Psoas muscle (tissue), 8 donors: ENCODE data around the gene HVCN1. TPM values are rescaled to one million over a fixed set of nuclear protein-coding genes. Genes with fewer than 3 reads are reported as not detected.
A peak's percentile ranks its signal among the peaks of the same experiment; 100 is the strongest.
"Not testable (repeated sequence)": the region's sequence is repeated elsewhere in the genome, so short reads cannot be mapped to it uniquely, and the experiment has no call there.

Experiments used
- ATAC-seq, 4 donors: fragments of 200-7000 bp; cut with Tn5 transposase; one replicate each; pipeline ENCODE4 v1.9.1; 2020; ENCODE audit warnings: moderate library complexity in 3 of 4, mild to moderate bottlenecking in 2 of 4
- DNase-seq, 2 donors: peaks; one replicate each; pipeline ENCODE4 v3.0.0-alpha.2; 2020
- H3K27ac ChIP-seq: fragments of 200-600 bp; one replicate; pipeline ENCODE4 v1.8.0; 2022
- H3K27me3 ChIP-seq, 3 donors: fragments of 200-600 bp in 1 of 3; one replicate each; pipeline versions ENCODE4 v1.6.1 to v1.8.0; 2013 to 2022; ENCODE audit warnings: low read length in 2 of 3, mild to moderate bottlenecking in 2 of 3, moderate library complexity in 1 of 3; ENCODE audit not compliant: insufficient read depth in 3 of 3
- H3K36me3 ChIP-seq, 2 donors: fragments of 200-600 bp in 1 of 2; one replicate each; pipeline versions ENCODE4 v1.6.1 to v1.8.0; 2013 to 2022; ENCODE audit warnings: low read depth in 1 of 2, mild to moderate bottlenecking in 1 of 2, moderate library complexity in 1 of 2; ENCODE audit not compliant: insufficient read depth in 1 of 2
- H3K4me1 ChIP-seq: fragments of 200-600 bp; one replicate; pipeline ENCODE4 v1.8.0; 2022
- H3K4me3 ChIP-seq: fragments of 200-600 bp; one replicate; pipeline ENCODE4 v1.8.0; 2022; ENCODE audit warnings: mild to moderate bottlenecking
- H3K9me3 ChIP-seq: fragments of 200-600 bp; one replicate; pipeline ENCODE4 v1.8.0; 2022
- WGBS, 3 donors: extraction: QIAGEN DNeasy Blood & Tissue Kit; methylation state at CpG; one replicate each; pipeline versions ENCODE4 v1.1.6 to v1.1.7; 2013; 5-methylcytosine and 5-hydroxymethylcytosine counted together
- intact Hi-C, 2 donors: fragments of 100-400 bp; cut with DNase I; formaldehyde crosslinking; loops; one replicate each; pipeline versions ENCODE4 v1.11.0 to v1.14.2; 2022
- long read RNA-seq, 2 donors: library from polyadenylated mRNA; unstranded; transcript quantifications; one replicate each; pipeline ENCODE4 v2.0.0, GENCODE V29; 2021
- polyA plus RNA-seq, 3 donors: library from polyadenylated mRNA; stranded (reverse); fragments of 200-250 nt; gene quantifications; one replicate each; pipeline ENCODE4 v1.2.3, GENCODE V29; 2013
- total RNA-seq, 4 donors: library from RNA; stranded (reverse); fragmentation: NEBNext Ultra II Directional in 2 of 4; extraction: Animal tissue kit (Norgen Biotek cat#: 25700) in 2 of 4; gene quantifications; one replicate each; pipeline versions ENCODE4 v1.2.1 to v1.2.4, GENCODE V29; 2021 to 2023
- TF ChIP-seq, protein P1 (sequence below): fragments of 200-600 bp; IDR thresholded peaks from one replicate; pipeline ENCODE4 v1.8.0; 2022; ENCODE audit warnings: antibody characterized with exemption
- donor health status: healthy with polysubstance abuse.
- donor health status: DM: no; HTN: no; CAD: no; lungs with moderate emphysema.
- donor health status: Bipolar disorder and iron deficiency.
- donor health status: healthy.
- donor health status: DM: yes; HTN: yes; CAD: no.
- donor health status: DM: no; HTN: no; CAD: no.
- donor health status: DM: no; HTN: no; CAD: no.
- donor health status: DM: yes; HTN: yes; CAD: no.

Gene HVCN1
- total RNA-seq (1 to 10 TPM; 1.7 to 8.9 (median 4.3) TPM), polyA plus RNA-seq (1 to 10 TPM; 1.4 to 6.4 (median 2.8) TPM)
- long read RNA-seq, donor 1, partial matches to known transcripts: 1 of 2 reads
- long read RNA-seq, donor 1, other reads (novel, unspliced or antisense): 0 of 2 reads
- long read RNA-seq, donor 2, partial matches to known transcripts: 1 of 5 reads
- long read RNA-seq, donor 2, other reads (novel, unspliced or antisense): 3 of 5 reads

GRCh38 chr12:110688446-110689280, at the start of gene HVCN1:
TSS of gene HVCN1 (minus strand) at chr12:110689115. CDS start at chr12:110683245, 5,870 bp downstream.
- H3K27ac ChIP-seq: peak within 1 kb of the TSS; percentile 25
- no peaks in the 10 kb centered on the region for H3K4me1 ChIP-seq
- intact Hi-C loops: loop anchor here in 1 of 2 donors (5.0 kb wide), 1 partner anchor 41 kb away; no protein-coding TSS in a partner anchor
- peak; percentile 59 to 78 for DNase-seq
- peaks cover 0 to 20% (median 7%) of the 10 kb centered on the region in 3 donors for H3K27me3 ChIP-seq
- peaks cover 3% of the 10 kb centered on the region for H3K9me3 ChIP-seq
- peak within 1 kb of the TSS; percentile 75 for H3K4me3 ChIP-seq
- 4 to 7% (median 7%) methylated on average over 33 to 64 of the region's 64 CpGs for WGBS, 3 donors
- no peaks in the 10 kb centered on the region for H3K36me3 ChIP-seq
- TF ChIP-seq, protein P1, sequence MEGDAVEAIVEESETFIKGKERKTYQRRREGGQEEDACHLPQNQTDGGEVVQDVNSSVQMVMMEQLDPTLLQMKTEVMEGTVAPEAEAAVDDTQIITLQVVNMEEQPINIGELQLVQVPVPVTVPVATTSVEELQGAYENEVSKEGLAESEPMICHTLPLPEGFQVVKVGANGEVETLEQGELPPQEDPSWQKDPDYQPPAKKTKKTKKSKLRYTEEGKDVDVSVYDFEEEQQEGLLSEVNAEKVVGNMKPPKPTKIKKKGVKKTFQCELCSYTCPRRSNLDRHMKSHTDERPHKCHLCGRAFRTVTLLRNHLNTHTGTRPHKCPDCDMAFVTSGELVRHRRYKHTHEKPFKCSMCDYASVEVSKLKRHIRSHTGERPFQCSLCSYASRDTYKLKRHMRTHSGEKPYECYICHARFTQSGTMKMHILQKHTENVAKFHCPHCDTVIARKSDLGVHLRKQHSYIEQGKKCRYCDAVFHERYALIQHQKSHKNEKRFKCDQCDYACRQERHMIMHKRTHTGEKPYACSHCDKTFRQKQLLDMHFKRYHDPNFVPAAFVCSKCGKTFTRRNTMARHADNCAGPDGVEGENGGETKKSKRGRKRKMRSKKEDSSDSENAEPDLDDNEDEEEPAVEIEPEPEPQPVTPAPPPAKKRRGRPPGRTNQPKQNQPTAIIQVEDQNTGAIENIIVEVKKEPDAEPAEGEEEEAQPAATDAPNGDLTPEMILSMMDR: no peak
- ATAC-seq: peak; percentile 68 to 89 (median 78)

DNA sequence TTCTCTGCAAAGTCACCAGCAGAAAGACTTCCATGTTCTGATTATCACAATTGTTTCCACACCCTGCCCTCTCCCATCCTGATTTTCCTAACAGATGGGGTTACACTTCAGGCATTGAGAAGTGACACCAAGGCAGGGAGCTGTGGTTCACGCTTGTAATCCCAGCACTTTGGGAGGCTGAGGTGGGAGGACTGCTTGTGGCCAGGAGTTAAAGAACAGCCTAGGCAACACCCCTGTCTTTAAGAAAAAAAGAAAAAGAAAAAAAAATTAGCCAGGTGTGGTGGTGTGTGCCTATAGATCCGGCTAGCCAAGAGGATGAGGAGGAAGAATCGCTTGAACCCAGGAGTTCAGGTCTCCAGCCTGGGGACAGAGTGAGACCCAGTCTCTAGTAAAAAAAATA, 48.6 kb upstream of the HVCN1 start:
- no peak overlapping the region for H3K4me3 ChIP-seq
- peaks cover under 1 to 13% of the 10 kb centered on the region in 2 donors for H3K36me3 ChIP-seq
- no peak overlapping the region for H3K27ac ChIP-seq
- TF ChIP-seq, protein P1: no peak
- WGBS, 3 donors: 72 to 78% (median 77%) methylated on average over 3 of the region's 3 CpGs
- peaks cover 74% of the 10 kb centered on the region for H3K4me1 ChIP-seq
- no peaks in the 10 kb centered on the region for H3K27me3 ChIP-seq
- intact Hi-C loops: no loop called here
- DNase-seq (no peak), ATAC-seq (no peak)
- H3K9me3 ChIP-seq: no peaks in the 10 kb centered on the region

DNA sequence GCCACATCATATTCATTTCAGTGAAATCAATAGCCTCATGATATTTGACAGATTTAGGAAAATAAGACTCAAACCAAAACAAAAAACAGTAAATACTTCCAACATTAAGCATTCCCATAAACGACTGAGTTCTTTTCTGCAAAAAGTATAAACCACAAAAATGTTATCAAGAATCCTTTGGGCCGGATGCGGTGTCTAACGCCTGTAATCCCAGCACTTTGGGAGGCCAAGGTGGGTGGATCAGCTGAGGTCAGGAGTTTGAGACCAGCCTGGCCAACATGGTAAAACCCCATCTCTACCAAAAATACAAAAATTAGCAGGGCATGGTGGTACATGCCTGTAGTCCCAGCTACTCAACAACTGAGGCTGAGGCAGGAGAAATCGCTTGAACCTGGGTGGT, 48.1 kb upstream of the HVCN1 start:
- ATAC-seq, H3K9me3 ChIP-seq, DNase-seq, intact Hi-C loops, H3K4me3 ChIP-seq, H3K27me3 ChIP-seq, H3K27ac ChIP-seq: not testable (repeated sequence)
- Histone ChIP-seq H3K4me1 (peaks cover 78% of the 10 kb centered on the region), H3K36me3 (peaks cover 2 to 15% of the 10 kb centered on the region in 2 donors)
- 64 to 78% (median 67%) methylated on average over 5 of the region's 5 CpGs for WGBS, 3 donors

GRCh38 chr12:110733900-110734299, 45.0 kb upstream of the HVCN1 start:
- H3K27me3 ChIP-seq: no peaks in the 10 kb centered on the region
- peaks cover 2 to 46% of the 10 kb centered on the region in 2 donors for H3K36me3 ChIP-seq
- no peak for DNase-seq
- H3K9me3 ChIP-seq: no peaks in the 10 kb centered on the region
- TF ChIP-seq, protein P1: no peak
- H3K27ac ChIP-seq: no peak overlapping the region
- no peak overlapping the region for H3K4me3 ChIP-seq
- ATAC-seq: no peak
- intact Hi-C loops: no loop called here
- H3K4me1 ChIP-seq: peaks cover 48% of the 10 kb centered on the region
- WGBS, 3 donors: 60 to 65% (median 61%) methylated on average over 1 of the region's 1 CpG

DNA sequence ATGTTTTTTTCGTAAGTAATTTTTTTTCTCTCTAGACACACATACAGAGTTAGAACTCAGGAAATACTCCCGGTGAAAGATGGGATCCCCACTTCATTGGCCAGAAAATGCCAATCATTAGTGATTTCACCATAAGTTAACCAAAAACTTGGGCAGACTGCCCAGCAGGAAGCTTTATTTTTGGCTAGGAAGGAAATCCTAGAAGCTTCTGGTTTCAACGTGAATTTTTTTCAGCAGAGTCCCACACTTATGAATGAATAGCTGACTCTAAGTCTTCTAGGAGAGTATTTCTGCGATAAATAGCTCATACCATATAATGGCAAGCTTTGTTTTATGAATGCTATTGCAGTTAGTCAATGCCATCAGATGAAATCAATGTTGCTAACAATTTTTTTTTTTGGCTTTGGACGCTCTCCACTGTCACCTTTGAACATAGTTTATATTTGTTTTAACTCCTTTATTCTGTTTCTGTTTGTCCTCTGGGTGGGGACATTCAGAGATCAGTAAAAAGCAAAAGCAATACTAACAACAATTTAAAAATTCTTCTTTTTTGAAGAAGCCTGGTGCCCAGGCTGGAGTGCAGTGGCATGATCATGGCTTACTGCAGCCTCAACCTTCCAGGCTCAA, 44.3 kb upstream of the HVCN1 start:
- 46 to 51% (median 47%) methylated on average over 5 of the region's 5 CpGs for WGBS, 3 donors
- intact Hi-C loops: no loop called here
- H3K4me1 ChIP-seq: peaks cover 41% of the 10 kb centered on the region
- no peak overlapping the region for H3K27ac ChIP-seq
- DNase-seq (no peak), ATAC-seq (no peak)
- H3K4me3 ChIP-seq: no peak overlapping the region
- no peaks in the 10 kb centered on the region for H3K9me3 ChIP-seq
- H3K27me3 ChIP-seq: no peaks in the 10 kb centered on the region
- TF ChIP-seq, protein P1: no peak
- peaks cover 5 to 53% of the 10 kb centered on the region in 2 donors for H3K36me3 ChIP-seq
